Panc1 (cell line): Measurements from ENCODE around the gene MUS81.

Experiments
- CTCF ChIP-seq: fragments of 450-650 bp; IDR thresholded peaks from 2 replicates; pipeline ENCODE4 v1.5.1; 2017; ENCODE audit warnings: mild to moderate bottlenecking
- POLR2AphosphoS5 ChIP-seq: IDR thresholded peaks from 2 replicates; pipeline ENCODE4 v1.6.1; 2012; ENCODE audit warnings: mild to moderate bottlenecking, low read depth, low read length, moderate library complexity
- REST ChIP-seq, 2 experiments: IDR thresholded peaks; 2 replicates each; pipeline ENCODE4 v1.6.1; 2011 to 2012; ENCODE audit warnings: low read depth in 2 of 2, control low read depth in 1 of 2, low read length in 1 of 2, mild to moderate bottlenecking in 1 of 2, moderate library complexity in 1 of 2; ENCODE audit not compliant: insufficient read depth in 1 of 2
- SIN3A ChIP-seq: IDR thresholded peaks from 2 replicates; pipeline ENCODE4 v1.6.1; 2012; ENCODE audit warnings: low read depth, mild to moderate bottlenecking, low read length, moderate library complexity, borderline replicate concordance; ENCODE audit not compliant: insufficient read depth
- TCF7L2 ChIP-seq: IDR thresholded peaks from 2 replicates; pipeline ENCODE4 v1.6.1; 2011; ENCODE audit warnings: mild to moderate bottlenecking, low read depth, low read length, inconsistent platforms

- no peak for TF ChIP-seq CTCF
- TF ChIP-seq POLR2AphosphoS5: no peak
- no peak for TF ChIP-seq TCF7L2
- no peak for TF ChIP-seq REST (IDR thresholded peaks at IDR 0.05; ENCODE audit: insufficient read depth in 1 of 2, low read depth in 2 of 2, low read length in 1 of 2)
- TF ChIP-seq SIN3A: no peak
These were observed 30.8 kb upstream of the MUS81 start for GRCh38 chr11:65829459-65829858.
